HG03103 (cell line): ENCODE results near the gene SCNN1B.
"Not testable (repeated sequence)": the region's sequence is repeated elsewhere in the genome, so short reads cannot be mapped to it uniquely, and the experiment has no call there.

Experiments used
- ATAC-seq: cut with Tn5 transposase; IDR thresholded peaks from one replicate; pipeline ENCODE4 v1.9.1; 2021; ENCODE audit warnings: low read depth; ENCODE audit not compliant: unreplicated experiment

SCNN1B gene

DNA sequence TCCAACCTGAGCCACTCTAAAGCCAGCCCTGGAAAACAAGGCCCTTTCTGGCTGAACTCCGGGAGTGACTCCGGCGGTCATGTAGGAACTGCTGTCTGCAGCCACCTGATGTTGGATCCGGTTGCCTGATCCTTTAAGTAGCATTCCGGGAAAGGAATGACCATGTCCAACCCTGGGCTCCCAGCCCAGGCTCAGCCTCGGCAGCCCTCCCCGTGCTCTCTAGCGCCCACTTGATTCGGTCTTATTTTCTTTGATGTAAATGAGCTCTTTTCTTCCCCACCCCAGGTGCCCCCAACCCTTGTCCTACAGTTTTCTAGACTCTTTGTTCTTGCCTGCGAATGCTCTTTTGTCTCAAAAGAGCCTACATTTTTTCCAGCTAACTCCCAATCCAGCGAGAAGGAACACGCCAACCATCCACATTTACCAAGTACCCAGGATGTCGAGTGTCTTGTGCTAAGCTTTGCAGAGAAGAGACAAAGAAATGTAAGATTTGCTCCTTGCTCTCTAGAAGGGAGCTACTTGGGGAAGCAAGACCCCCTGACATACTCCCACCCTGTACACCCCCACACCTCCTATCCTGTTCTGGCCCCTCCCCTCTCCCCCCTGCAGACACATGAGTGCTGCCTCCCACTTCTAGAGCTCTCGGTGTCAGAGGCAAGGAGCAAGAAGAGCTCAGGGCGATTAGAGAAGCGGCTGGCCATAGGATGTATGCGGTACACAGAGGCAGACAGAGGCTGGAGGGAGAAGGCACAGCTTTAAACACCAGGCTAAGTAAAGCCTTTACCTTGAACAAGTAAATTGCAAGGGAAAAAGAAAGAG, 97.1 kb downstream of the SCNN1B start:
- ATAC-seq: no peak

DNA sequence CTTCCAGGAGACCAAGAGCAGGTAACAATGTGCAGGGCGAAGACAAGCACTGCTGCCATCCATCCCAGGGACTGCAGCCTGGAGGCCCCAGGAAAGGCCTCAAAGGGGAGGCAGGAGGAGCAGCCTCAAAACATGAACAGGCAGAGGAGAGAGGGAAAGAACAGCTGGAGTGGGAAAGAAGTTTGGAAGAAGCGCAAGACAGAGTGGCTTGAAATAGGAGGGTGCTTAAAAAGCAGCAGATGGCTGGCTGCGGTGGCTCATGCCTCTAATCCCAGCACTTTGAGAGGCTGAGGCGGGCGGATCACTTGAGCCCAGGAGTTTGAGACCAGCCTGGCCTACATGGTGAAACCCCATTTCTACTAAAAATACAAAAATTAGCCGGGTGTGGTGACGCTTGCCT, 98.3 kb downstream of the SCNN1B start:
- not testable (repeated sequence) for ATAC-seq

DNA sequence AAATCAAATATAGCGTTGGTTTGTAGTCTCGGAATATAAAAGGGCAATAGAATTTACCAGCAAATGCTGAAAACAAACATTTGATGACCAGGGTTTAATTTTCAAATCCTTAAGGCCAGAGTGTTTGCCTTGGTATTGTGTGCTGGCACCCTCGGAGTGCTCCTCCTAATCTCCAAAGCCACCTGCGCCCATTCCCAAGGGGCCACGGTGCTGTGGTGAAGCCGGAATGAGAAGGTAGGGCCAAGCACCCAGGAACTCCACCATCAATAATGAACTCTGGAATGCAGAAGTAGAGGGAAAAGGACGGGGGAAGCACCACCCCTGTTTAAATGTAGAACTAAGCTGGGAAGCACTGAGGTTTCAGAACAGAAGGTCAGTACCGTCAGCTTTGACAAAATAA, 99.0 kb downstream of the SCNN1B start:
- no peak for ATAC-seq

DNA sequence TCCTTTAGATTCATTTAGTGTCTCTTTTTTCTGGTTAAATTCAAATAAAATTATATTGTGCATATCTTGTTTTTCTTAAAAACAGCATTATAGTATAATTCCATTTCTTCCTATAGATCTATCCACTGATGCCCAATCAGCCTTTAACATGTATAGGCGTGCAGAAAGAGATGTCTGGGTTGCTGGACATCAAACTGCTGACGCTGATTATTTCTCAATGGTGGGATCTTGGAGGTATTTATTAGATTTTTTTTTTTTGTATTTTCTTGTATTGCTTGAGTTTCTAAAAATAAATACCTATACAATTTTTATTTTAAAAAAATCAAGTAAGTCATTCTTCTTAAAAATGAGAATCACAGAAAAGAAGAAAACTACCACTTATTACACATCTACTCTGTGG, 100.0 kb downstream of the SCNN1B start:
- no peak for ATAC-seq

DNA sequence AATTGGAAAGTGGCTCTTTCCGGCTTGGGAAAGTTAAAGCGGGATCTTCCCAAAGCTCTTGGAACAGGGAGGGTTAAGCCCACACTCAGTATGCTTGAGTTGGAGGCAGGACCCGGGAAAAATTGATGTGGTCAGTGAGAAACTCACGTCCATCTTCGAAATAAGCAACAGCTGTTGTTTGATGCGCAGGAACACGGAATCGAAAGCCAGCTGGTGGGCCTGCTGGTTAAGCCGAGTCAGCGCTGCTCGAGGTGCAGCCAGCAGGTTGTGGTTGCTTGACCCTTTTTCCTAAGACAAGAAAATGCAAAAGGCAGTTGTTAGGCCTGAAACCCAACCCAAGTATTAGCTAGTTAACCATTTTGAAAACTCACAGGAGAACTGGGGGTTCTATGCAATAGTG, 101.4 kb downstream of the SCNN1B start:
- ATAC-seq: no peak

DNA sequence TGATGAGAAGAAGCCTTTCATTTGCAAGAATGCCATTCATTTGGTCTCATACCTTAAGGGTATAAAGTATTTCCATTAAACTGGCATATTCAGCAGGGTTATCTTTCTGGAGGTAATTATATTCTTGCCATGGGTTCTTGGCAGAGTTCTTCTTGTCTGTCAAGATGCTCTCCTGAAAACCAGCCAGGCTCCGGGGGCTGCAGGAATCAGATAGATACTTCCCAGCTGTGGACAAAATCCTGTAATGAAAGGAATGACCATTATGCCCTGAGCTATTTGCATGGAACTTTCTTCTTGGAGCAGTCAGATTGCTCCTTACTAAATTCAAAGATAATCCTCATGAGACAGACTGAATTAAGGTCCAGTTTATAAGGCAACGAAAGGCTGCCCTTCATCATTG, 103.9 kb downstream of the SCNN1B start:
- ATAC-seq: no peak

DNA sequence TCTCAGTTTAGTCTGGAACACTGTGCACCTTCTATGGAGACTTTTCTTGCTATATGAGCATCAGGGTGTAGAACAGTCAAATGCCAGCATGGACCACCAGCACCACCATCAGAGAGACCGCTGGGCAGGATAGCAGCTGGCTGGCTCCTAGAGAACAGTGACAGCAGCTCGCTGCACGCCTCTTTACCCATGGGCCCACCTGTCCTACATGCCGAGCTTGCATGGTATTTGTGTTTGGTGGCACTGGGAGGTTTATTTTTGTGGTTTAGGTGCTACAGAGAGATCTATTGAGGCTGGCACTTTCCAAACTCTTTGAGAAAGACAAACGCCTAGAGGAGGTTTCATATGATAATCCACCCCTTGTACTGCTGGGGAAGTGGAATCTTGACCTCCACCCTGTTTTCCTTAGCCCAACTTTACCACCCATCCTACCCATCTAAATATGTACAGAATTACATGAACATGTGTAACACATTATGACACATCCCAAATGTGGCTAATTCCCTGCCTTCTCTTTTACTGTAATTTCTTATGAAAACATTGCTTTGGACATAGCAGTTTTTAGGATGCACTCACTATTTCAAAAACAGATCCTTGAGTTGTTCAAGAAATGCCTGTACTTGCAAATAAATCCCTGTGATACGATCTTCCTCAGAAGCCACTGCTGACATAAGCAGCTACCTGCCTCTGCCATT, 104.6 kb downstream of the SCNN1B start:
- ATAC-seq: no peak

DNA sequence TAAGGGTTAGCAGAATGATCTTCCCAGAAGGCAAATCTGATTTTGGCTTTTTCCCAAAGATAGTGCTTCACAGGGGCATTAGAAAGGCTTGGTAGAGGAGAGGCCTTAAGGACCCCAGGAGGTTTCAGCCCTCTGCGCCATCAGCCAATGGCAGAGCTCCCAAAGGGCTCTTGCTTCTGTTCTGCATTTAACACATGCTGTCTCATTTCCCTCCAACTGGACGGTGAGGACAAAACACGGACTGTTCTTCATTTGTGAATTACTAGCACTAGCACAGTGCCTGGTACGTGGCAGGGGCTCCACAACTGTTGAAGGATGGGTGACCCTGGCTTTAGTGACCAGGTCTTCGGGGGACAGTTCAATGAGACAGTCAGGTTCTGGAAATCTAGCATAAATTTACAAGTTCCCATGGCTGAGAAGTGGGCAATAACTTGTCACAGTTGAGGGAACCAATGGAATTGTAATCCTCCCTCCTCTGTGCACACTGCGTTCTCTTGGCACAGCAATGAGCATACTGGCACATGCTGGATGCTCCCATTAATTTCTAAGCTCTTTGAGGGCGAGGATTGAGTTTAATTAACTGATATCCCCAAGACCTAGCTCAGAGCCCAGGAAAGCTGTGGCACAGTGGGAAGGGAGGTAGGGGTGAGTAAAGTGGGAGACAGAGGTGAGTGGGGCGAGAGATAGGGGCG, 105.5 kb downstream of the SCNN1B start:
- ATAC-seq: no peak

DNA sequence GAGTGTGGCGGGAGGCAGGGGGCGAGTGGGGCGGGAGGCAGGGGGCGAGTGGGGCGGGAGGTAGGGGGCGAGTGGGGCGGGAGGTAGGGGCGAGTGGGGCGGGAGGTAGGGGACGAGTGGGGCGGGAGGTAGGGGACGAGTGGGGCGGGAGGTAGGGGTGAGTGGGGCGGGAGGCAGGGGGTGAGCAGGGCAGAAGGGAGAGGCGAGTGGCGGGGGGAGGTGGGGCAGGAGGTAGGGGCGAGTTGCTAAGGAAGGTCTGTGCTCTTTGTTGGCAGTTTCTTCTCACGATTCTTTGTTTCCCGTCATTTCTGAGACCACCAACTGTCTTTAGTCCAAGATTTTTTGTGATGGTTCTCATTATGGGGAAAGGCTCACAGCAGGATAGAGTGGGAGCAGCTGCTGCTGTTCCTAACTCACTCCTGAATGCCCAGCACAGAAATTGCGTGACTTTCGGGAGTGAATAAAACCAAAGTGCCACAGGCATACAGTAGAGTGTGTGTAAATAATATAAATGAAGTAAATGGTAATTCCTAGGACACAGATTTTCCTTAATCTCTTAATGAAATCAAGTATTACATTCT, 106.2 kb downstream of the SCNN1B start:
- ATAC-seq: no peak

DNA sequence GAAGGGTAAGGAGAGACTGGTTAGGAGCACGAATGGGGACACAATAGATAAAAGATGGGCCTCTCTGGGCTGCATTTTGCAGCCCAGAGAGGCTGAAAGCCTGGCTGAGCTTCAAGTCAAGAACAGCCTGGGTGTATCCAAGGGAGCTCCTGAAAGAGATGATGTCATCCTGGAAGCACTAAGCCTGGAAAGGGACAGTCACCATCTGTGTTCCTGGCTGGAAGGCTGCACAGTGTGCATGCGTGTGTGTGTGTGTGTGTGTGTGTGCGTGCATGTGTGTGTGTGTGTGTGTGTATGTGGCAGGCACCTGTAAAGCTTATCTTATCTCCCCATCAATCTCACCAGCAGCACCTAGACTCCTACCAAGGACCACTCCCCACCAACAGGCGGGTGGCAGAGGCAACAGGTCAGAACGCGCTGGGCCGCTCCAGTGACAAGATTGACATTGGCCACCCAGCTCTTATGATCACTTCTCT, 106.8 kb downstream of the SCNN1B start:
- no peak for ATAC-seq

DNA sequence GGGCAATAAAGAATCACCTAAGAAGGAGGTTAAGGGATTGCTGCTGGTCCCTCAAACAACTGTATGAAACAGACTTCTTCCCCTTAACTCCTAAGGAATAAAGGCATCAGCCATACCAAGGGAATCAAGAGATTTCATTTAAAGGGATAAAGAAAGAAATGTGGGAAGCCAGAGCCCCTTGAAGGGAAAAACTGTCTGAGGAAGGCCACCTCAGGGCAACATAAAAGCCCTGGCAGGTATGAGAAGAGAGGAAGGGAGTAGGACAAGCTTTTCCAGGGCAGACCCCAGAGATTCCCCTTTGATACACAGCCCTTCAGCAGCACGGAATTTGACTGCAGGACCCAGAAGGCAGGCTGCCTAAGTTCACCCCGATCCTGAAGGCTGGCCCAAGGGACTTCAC, 107.4 kb downstream of the SCNN1B start:
- no peak for ATAC-seq

DNA sequence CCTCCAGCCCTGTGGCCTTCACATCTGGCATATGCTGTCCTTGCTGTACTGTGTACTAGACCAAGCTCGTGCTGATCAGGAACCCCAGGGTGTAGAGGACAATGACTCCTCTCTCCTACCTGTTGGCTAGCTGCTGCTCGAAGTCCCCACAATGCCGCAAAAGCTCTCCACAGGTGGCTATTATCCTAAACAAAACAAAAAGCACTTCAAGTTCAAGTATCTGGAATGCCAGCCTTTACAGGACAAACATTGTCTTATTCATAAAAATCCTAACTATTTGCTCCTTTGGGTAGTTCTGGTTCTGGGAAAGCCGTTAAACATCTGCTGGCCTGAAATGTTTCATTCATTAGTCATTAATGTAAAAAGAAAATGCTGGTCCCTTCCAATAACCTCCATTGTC, 108.1 kb downstream of the SCNN1B start:
- no peak for ATAC-seq

DNA sequence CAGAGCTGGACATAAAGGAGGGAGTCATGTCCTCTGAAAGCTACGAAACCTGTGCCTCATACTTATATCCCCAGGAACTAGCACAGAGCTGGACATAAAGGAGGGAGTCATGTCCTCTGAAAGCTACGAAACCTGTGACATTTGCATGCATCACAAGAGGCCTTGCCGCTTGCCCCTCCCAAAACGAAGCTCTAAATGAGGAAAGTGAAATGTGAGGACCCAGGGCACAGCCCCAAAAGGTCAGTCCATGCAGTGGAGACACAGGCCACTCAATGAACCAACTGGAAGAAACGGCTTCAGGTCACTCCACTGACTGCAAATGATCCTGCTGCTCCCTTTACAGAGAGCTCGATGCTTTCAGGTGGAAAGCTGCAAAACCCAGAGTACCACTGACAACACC, 112.6 kb downstream of the SCNN1B start:
- no peak for ATAC-seq

DNA sequence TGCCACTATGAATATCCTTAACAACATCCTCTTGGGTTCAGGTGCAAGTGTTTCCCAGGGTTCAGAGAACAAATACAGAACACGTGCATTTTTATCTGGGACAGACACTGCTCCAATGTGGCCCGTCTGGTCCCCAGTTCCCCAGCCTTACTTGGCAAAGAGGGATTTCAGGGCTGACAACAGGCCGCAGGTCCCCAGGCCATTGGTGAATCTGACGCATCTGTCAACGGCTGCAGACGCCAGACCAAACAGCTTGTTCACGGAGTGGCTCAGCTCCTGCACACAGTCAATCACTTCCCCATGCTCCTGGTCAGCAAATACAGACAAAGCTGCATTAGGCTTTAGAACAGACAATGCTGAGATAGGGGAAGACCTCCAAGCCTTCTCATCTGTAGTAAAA, 114.7 kb downstream of the SCNN1B start:
- ATAC-seq: no peak

DNA sequence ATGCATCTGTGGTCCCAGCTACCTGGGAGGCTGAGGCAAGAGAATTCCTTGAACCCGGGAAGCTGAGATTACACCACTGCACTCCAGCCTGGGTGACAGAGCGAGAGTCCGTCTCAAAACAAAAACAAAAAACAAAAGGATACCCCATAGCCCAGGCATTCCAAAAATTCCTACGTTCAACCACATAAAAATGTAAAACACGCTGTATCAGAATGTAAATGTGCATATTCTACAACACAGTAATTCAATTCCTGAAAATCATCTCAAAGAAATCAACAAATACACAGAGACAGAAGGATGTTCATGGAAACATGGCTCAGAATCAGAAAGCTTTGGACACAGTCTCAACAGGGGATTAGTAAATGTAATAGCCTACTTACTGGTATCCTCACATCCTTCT, 117.9 kb downstream of the SCNN1B start:
- no peak for ATAC-seq

DNA sequence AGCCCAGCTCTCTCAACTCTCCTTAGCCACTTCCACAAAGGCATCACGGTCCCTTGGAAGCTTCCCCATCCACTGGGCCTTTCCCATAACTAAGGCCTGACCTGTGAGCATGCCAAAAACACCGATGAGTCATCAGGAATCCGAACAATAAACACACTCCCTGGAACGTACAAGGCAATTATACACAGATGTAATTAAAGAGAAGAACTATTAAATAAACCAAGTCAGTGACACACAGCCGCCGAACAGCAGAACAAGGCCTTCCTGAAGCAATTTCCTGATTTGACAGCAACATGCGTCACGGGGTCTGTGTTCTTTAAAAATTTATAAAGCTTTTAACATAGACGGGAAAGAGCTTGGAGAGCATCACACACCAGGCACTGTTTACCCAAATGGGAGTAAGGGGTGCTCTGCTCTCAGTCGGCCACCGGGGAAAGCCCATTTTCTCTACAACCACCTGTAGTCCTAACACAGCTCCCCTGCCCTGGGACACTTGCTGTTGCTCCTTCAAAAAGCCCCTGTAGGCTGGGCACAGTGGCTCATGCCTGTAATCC, 121.5 kb downstream of the SCNN1B start:
- no peak for ATAC-seq

DNA sequence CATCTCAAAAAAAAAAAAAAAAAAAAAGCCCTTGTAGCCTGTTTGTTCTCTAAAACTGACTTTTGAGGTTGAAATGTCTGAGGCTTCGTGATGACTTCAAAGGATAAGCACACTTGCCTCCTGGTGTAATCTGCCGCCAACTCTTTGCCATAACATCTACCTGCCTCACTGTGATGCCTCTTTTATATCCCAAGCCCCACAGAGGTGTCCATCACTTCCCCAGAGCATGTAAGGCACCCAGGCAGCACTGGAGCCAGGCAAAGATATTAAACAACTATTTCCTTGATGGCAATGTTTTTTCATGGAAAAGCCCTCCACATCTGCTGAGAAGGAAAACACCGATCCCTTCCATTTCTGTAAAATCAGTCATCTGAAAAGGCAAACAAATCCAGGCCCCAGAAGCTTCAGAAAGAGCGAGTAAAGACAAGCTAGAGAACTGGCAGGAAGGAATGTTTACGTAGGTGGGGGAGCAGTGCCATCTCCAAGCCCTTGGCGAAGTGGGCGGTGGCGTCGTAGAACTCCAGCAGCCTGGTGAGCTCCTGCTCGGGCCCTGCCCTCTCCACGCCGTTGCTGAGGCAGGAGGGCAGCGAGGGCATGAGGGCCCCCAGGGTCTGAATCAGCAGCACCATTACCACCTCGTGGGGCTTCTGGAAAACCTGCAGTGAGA, 122.3 kb downstream of the SCNN1B start:
- no peak for ATAC-seq

DNA sequence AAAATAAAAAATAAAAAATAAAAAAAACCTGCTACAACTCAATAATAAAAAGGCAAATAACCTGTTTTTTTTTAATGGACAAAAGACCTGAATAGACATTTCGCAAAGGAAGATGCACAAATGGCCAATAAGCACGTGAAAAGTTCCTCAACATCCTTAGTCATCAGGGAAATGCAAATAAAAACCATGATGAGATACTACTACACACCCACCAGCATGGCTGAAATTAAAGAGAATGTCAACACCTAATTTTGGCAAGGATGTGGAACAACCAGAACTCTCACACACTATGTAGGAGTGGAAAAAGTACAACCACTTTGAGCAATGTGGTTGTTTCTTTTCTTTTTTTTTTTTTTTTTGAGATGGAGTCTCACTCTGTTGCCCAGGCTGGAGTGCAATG, 126.2 kb downstream of the SCNN1B start:
- ATAC-seq: no peak
